ENCODE measurements around the gene PCK1.

Gene PCK1

GRCh38 chr20:57545927-57546662, 14.8 kb upstream of the PCK1 start:
- no peak overlapping the region for H3K27ac ChIP-seq
- TF ChIP-seq CTCF (IDR thresholded peaks at IDR 0.05) (no peak), ZFX (IDR thresholded peaks at IDR 0.05; ENCODE audit: borderline replicate concordance) (no peak)

GRCh38 chr20:57546956-57547649, 13.8 kb upstream of the PCK1 start:
- TF ChIP-seq ZFX (IDR thresholded peaks at IDR 0.05; ENCODE audit: borderline replicate concordance) (no peak), CTCF (IDR thresholded peaks at IDR 0.05) (no peak)
- no peak overlapping the region for H3K27ac ChIP-seq

GRCh38 chr20:57548177-57549058, 12.5 kb upstream of the PCK1 start:
- TF ChIP-seq CTCF (IDR thresholded peaks at IDR 0.05) (no peak), ZFX (IDR thresholded peaks at IDR 0.05; ENCODE audit: borderline replicate concordance) (no peak)
- no peak overlapping the region for H3K27ac ChIP-seq

- TF ChIP-seq ZFX (IDR thresholded peaks at IDR 0.05; ENCODE audit: borderline replicate concordance) (no peak), CTCF (IDR thresholded peaks at IDR 0.05) (no peak)
- no peak overlapping the region for H3K27ac ChIP-seq
Observed at GRCh38 chr20:57552471-57552870, 8.4 kb upstream of the PCK1 start.

GRCh38 chr20:57553376-57554018, 7.4 kb upstream of the PCK1 start:
- no peak for TF ChIP-seq CTCF (IDR thresholded peaks at IDR 0.05)
- TF ChIP-seq ZFX (IDR thresholded peaks at IDR 0.05; ENCODE audit: borderline replicate concordance), result no peak
- no peak overlapping the region for H3K27ac ChIP-seq

GRCh38 chr20:57555457-57556184, 5.3 kb upstream of the PCK1 start:
- no peak overlapping the region for H3K27ac ChIP-seq
- TF ChIP-seq ZFX (IDR thresholded peaks at IDR 0.05; ENCODE audit: borderline replicate concordance), result no peak
- no peak for TF ChIP-seq CTCF (IDR thresholded peaks at IDR 0.05)
